GM08714 (cell line): Measurements from ENCODE around the gene OR2G2.

Experiments
- H3K4me3 ChIP-seq: fragments of 200-500 bp; sonication (Bioruptor generic); 2 replicates; pipeline ENCODE4 v1.5.1; 2014; ENCODE audit warnings: mild to moderate bottlenecking, low read length, inconsistent platforms
- ZNF274 ChIP-seq: IDR thresholded peaks from 2 replicates; pipeline ENCODE4 v1.6.1; 2012; ENCODE audit warnings: mild to moderate bottlenecking, low read depth, low read length

OR2G2 gene

GRCh38 chr1:247588060-247588459, at the start of gene OR2G2:
OR2G2 (plus strand) TSS chr1:247588360; CDS start chr1:247588360, 0 bp downstream.
- TF ChIP-seq ZNF274: no peak

GRCh38 chr1:247538561-247538960, 49.6 kb upstream of the OR2G2 start:
- TF ChIP-seq ZNF274: no peak
- no peak overlapping the region for H3K4me3 ChIP-seq

More at GRCh38 chr1:247588060-247588459, at the start of gene OR2G2:
- H3K4me3 ChIP-seq: no peak within 1 kb of the TSS

- H3K4me3 ChIP-seq: no peak overlapping the region
- no peak for TF ChIP-seq ZNF274
Observed at GRCh38 chr1:247539215-247539614, 48.9 kb upstream of the OR2G2 start.

- no peak for TF ChIP-seq ZNF274
- H3K4me3 ChIP-seq: no peak overlapping the region
Observed at GRCh38 chr1:247540581-247540980, 47.6 kb upstream of the OR2G2 start.

GRCh38 chr1:247542811-247543210, 45.3 kb upstream of the OR2G2 start:
- H3K4me3 ChIP-seq: no peak overlapping the region
- no peak for TF ChIP-seq ZNF274

GRCh38 chr1:247548092-247548491, 40.1 kb upstream of the OR2G2 start:
- no peak for TF ChIP-seq ZNF274
- no peak overlapping the region for H3K4me3 ChIP-seq

GRCh38 chr1:247548769-247549182, 39.4 kb upstream of the OR2G2 start, which contains the start of gene GCSAML:
GCSAML (plus strand) TSS chr1:247549134; CDS start chr1:247549192, 58 bp downstream.
- no peak within 1 kb of the TSS for H3K4me3 ChIP-seq
- TF ChIP-seq ZNF274: no peak

- no peak for TF ChIP-seq ZNF274
- no peak overlapping the region for H3K4me3 ChIP-seq
Observed at GRCh38 chr1:247551721-247552120, 36.4 kb upstream of the OR2G2 start.

- no peak for TF ChIP-seq ZNF274
- no peak overlapping the region for H3K4me3 ChIP-seq
Observed at GRCh38 chr1:247552231-247552630, 35.9 kb upstream of the OR2G2 start.

- H3K4me3 ChIP-seq: no peak overlapping the region
- TF ChIP-seq ZNF274: no peak
Observed at GRCh38 chr1:247557926-247558674, 30.1 kb upstream of the OR2G2 start.

- no peak overlapping the region for H3K4me3 ChIP-seq
- no peak for TF ChIP-seq ZNF274
Observed at GRCh38 chr1:247561711-247562110, 26.4 kb upstream of the OR2G2 start.

GRCh38 chr1:247562198-247562597, 26.0 kb upstream of the OR2G2 start:
- no peak overlapping the region for H3K4me3 ChIP-seq
- TF ChIP-seq ZNF274: no peak

GRCh38 chr1:247574236-247574635, 13.9 kb upstream of the OR2G2 start:
- TF ChIP-seq ZNF274: no peak
- no peak overlapping the region for H3K4me3 ChIP-seq

GRCh38 chr1:247574664-247575063, 13.5 kb upstream of the OR2G2 start:
- TF ChIP-seq ZNF274: no peak

GRCh38 chr1:247576514-247576913, 11.6 kb upstream of the OR2G2 start:
- H3K4me3 ChIP-seq: no peak overlapping the region
- TF ChIP-seq ZNF274: no peak

More at GRCh38 chr1:247574664-247575063, 13.5 kb upstream of the OR2G2 start:
- H3K4me3 ChIP-seq: no peak overlapping the region

- no peak overlapping the region for H3K4me3 ChIP-seq
- TF ChIP-seq ZNF274: no peak
Observed at GRCh38 chr1:247578946-247579460, 9.2 kb upstream of the OR2G2 start.

GRCh38 chr1:247605286-247605685, 17.1 kb downstream of the OR2G2 start, which contains the start of gene OR2G3:
OR2G3 (plus strand) TSS chr1:247605586; CDS start chr1:247605586, 0 bp downstream.
- no peak for TF ChIP-seq ZNF274
- no peak within 1 kb of the TSS for H3K4me3 ChIP-seq
